ENCODE results near the gene C2. TPM values are rescaled to one million over a fixed set of nuclear protein-coding genes. Genes with fewer than 3 reads are reported as not detected.

Gene C2
- total RNA-seq, 1 experiment from 2014 or later, result 1.3 TPM

- TF ChIP-seq ARID4B (CRISPR knock-in tag; IDR thresholded peaks at IDR 0.05; ENCODE audit: borderline replicate concordance) (no peak), OVOL2 (CRISPR knock-in tag; IDR thresholded peaks at IDR 0.05; ENCODE audit: borderline replicate concordance) (no peak), ZNF512 (CRISPR knock-in tag; IDR thresholded peaks at IDR 0.05; ENCODE audit: borderline replicate concordance) (no peak), ZNF671 (CRISPR knock-in tag; IDR thresholded peaks at IDR 0.05) (no peak), NFYB (CRISPR knock-in tag; conservative IDR thresholded peaks at IDR 0.05; ENCODE audit: low read depth) (no peak), GABPB1 (CRISPR knock-in tag; IDR thresholded peaks at IDR 0.05) (no peak), GRHL2 (CRISPR knock-in tag; IDR thresholded peaks at IDR 0.05; ENCODE audit: insufficient replicate concordance, severe bottlenecking) (no peak), ZNF425 (CRISPR knock-in tag; conservative IDR thresholded peaks at IDR 0.05) (no peak), ATF1 (CRISPR knock-in tag; IDR thresholded peaks at IDR 0.05) (no peak), ZNF263 (CRISPR knock-in tag; IDR thresholded peaks at IDR 0.05; ENCODE audit: low read depth) (no peak), FOXK1 (CRISPR knock-in tag; IDR thresholded peaks at IDR 0.05) (no peak), ZNF532 (CRISPR knock-in tag; IDR thresholded peaks at IDR 0.05; ENCODE audit: borderline replicate concordance) (no peak), RELA (CRISPR knock-in tag; IDR thresholded peaks at IDR 0.05; ENCODE audit: borderline replicate concordance) (no peak), IRF2 (CRISPR knock-in tag; IDR thresholded peaks at IDR 0.05; ENCODE audit: borderline replicate concordance, low read depth) (no peak)
Observed at GRCh38 chr6:31918069-31918720, 9.3 kb upstream of the C2 start (continued).
